ENCODE measurements around the gene GPBP1L1.
"Not testable (repeated sequence)": the region's sequence is repeated elsewhere in the genome, so short reads cannot be mapped to it uniquely, and the experiment has no call there.

Gene GPBP1L1

GRCh38 chr1:45629035-45629434, 57.3 kb downstream of the GPBP1L1 start:
- DNase-seq, result no peak

GRCh38 chr1:45623972-45624371, 62.4 kb downstream of the GPBP1L1 start, which contains the start of gene CCDC17:
Gene CCDC17 (minus strand): TSS chr1:45624054. CDS start chr1:45623909, 145 bp downstream.
- no peak for DNase-seq

GRCh38 chr1:45622524-45623394, 63.6 kb downstream of the GPBP1L1 start:
- DNase-seq, result no peak

- no peak for DNase-seq
Measured at GRCh38 chr1:45621895-45622523, 64.3 kb downstream of the GPBP1L1 start.

GRCh38 chr1:45621501-45621836, 64.9 kb downstream of the GPBP1L1 start:
- DNase-seq, result no peak

- no peak for DNase-seq
Measured at GRCh38 chr1:45620588-45621500, 65.5 kb downstream of the GPBP1L1 start.

- no peak for DNase-seq
Measured at GRCh38 chr1:45619149-45619921, 67.0 kb downstream of the GPBP1L1 start.

GRCh38 chr1:45617618-45618017, 68.7 kb downstream of the GPBP1L1 start:
- DNase-seq, result no peak

GRCh38 chr1:45615885-45616284, 70.4 kb downstream of the GPBP1L1 start:
- no peak for DNase-seq

- DNase-seq, result no peak
Measured at GRCh38 chr1:45612941-45613579, 73.3 kb downstream of the GPBP1L1 start.

GRCh38 chr1:45610589-45611226, 75.6 kb downstream of the GPBP1L1 start:
- DNase-seq, result no peak

GRCh38 chr1:45608175-45609156, 77.9 kb downstream of the GPBP1L1 start:
- no peak for DNase-seq

GRCh38 chr1:45607404-45608074, 78.8 kb downstream of the GPBP1L1 start:
- DNase-seq, result no peak

GRCh38 chr1:45604239-45604638, 82.1 kb downstream of the GPBP1L1 start:
- no peak for DNase-seq

GRCh38 chr1:45596765-45597164, 89.6 kb downstream of the GPBP1L1 start:
- not testable (repeated sequence) for DNase-seq

GRCh38 chr1:45594412-45594811, 91.9 kb downstream of the GPBP1L1 start:
- no peak for DNase-seq

- DNase-seq, result no peak
Measured at GRCh38 chr1:45589861-45590260, 96.5 kb downstream of the GPBP1L1 start.

GRCh38 chr1:45586769-45587168, 99.6 kb downstream of the GPBP1L1 start:
- DNase-seq, result no peak

- no peak for DNase-seq
Measured at GRCh38 chr1:45585496-45586075, 100.7 kb downstream of the GPBP1L1 start.

All from activated naive CD4-positive, alpha-beta T cell treated with anti-CD3 and anti-CD28 coated beads, Interleukin-2, amount 50 U/mL, for 16 hours (primary cell).